IMR-90 (cell line): ENCODE data around the gene RIPK4.

Experiments
- BHLHE40 ChIP-seq: fragments of 150-350 bp; IDR thresholded peaks from 2 replicates; pipeline ENCODE4 v1.6.1; 2016; ENCODE audit warnings: mild to moderate bottlenecking, low read depth, low read length
- CEBPB ChIP-seq: IDR thresholded peaks from 2 replicates; pipeline ENCODE4 v1.6.1; 2012; ENCODE audit warnings: low read depth, low read length, improper control_type of control experiment
- CHD1 ChIP-seq: IDR thresholded peaks from 2 replicates; pipeline ENCODE4 v1.6.1; 2012; ENCODE audit warnings: low read depth, low read length, improper control_type of control experiment
- FOS ChIP-seq: fragments of 150-350 bp; IDR thresholded peaks from 2 replicates; pipeline ENCODE4 v1.6.1; 2016; ENCODE audit warnings: low read depth, low read length
- MAFK ChIP-seq: IDR thresholded peaks from 2 replicates; pipeline ENCODE4 v1.6.1; 2012; ENCODE audit warnings: low read depth, low read length, improper control_type of control experiment
- NFE2L2 ChIP-seq: fragments of 150-350 bp; IDR thresholded peaks from 2 replicates; pipeline ENCODE4 v1.6.1; 2016; ENCODE audit warnings: low read depth, mild to moderate bottlenecking, low read length
- POLR2A ChIP-seq: IDR thresholded peaks from 2 replicates; pipeline ENCODE4 v1.6.1; 2012; ENCODE audit warnings: mild to moderate bottlenecking, low read depth, low read length
- RAD21 ChIP-seq: IDR thresholded peaks from 2 replicates; pipeline ENCODE4 v1.6.1; 2012; ENCODE audit warnings: low read length, improper control_type of control experiment
- RCOR1 ChIP-seq: IDR thresholded peaks from 2 replicates; pipeline ENCODE4 v1.6.1; 2012; ENCODE audit warnings: mild to moderate bottlenecking, low read length, improper control_type of control experiment; ENCODE audit not compliant: insufficient replicate concordance
- RFX5 ChIP-seq: IDR thresholded peaks from 2 replicates; pipeline ENCODE4 v1.8.0; 2012; ENCODE audit warnings: low read depth, mild to moderate bottlenecking, low read length, moderate library complexity
- SMC3 ChIP-seq: fragments of 150-350 bp; IDR thresholded peaks from 2 replicates; pipeline ENCODE4 v1.6.1; 2016; ENCODE audit warnings: low read depth, mild to moderate bottlenecking, antibody characterized with exemption, low read length, moderate library complexity
- TF ChIP-seq, protein P1 (sequence below): conservative IDR thresholded peaks from 2 replicates; pipeline ENCODE4 v1.5.1; 2012; ENCODE audit warnings: mild to moderate bottlenecking, low read depth, low read length, improper control_type of control experiment
- TF ChIP-seq, protein P2 (sequence below): fragments of 150-350 bp; IDR thresholded peaks from 2 replicates; pipeline ENCODE4 v1.6.1; 2016; ENCODE audit warnings: low read depth, mild to moderate bottlenecking, low read length, moderate library complexity, borderline replicate concordance

DNA sequence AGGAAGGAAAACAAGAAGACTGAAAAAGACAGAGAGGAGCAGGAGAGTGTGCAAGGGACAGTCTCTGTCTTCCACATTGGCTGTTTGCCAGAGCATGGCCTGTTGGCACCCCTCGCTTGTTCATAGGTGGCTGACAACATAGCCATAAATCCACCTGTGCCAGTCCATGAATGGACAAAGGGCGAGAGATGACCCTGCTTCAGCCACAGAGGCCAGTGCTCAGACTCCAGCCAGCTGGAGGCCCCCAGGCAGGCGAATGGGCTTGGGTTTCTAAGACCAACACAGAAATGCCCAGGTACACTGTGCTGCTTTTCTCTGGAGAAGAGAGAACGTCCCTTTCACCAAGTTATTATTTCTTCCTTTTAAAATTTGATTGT, 60.6 kb downstream of the RIPK4 start:
- TF ChIP-seq, protein P1, sequence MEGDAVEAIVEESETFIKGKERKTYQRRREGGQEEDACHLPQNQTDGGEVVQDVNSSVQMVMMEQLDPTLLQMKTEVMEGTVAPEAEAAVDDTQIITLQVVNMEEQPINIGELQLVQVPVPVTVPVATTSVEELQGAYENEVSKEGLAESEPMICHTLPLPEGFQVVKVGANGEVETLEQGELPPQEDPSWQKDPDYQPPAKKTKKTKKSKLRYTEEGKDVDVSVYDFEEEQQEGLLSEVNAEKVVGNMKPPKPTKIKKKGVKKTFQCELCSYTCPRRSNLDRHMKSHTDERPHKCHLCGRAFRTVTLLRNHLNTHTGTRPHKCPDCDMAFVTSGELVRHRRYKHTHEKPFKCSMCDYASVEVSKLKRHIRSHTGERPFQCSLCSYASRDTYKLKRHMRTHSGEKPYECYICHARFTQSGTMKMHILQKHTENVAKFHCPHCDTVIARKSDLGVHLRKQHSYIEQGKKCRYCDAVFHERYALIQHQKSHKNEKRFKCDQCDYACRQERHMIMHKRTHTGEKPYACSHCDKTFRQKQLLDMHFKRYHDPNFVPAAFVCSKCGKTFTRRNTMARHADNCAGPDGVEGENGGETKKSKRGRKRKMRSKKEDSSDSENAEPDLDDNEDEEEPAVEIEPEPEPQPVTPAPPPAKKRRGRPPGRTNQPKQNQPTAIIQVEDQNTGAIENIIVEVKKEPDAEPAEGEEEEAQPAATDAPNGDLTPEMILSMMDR, result no peak
- TF ChIP-seq RCOR1 (no peak), FOS (no peak), RFX5 (no peak), RAD21 (no peak), SMC3 (no peak), BHLHE40 (no peak), MAFK (no peak), POLR2A (no peak), NFE2L2 (no peak), CHD1 (no peak), CEBPB (no peak)
- TF ChIP-seq, protein P2, sequence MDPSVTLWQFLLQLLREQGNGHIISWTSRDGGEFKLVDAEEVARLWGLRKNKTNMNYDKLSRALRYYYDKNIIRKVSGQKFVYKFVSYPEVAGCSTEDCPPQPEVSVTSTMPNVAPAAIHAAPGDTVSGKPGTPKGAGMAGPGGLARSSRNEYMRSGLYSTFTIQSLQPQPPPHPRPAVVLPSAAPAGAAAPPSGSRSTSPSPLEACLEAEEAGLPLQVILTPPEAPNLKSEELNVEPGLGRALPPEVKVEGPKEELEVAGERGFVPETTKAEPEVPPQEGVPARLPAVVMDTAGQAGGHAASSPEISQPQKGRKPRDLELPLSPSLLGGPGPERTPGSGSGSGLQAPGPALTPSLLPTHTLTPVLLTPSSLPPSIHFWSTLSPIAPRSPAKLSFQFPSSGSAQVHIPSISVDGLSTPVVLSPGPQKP, result no peak
